AG09309 (cell line): ENCODE data around the gene BRD7.

Source experiments
- DNase-seq: peaks from one replicate; pipeline ENCODE4 v3.0.0-alpha.2; 2010; ENCODE audit warnings: low read depth
- H3K4me3 ChIP-seq: 2 replicates; pipeline ENCODE4 v1.5.1; 2011; ENCODE audit warnings: mild to moderate bottlenecking, low read depth, low read length, moderate library complexity; ENCODE audit not compliant: control insufficient read depth
- TF ChIP-seq, protein P1 (sequence below): IDR thresholded peaks from 2 replicates; pipeline ENCODE4 v1.5.1; 2011; ENCODE audit warnings: mild to moderate bottlenecking, low read depth, low read length, inconsistent platforms; ENCODE audit not compliant: insufficient read depth, control insufficient read depth; ENCODE audit errors: missing control alignments

Gene BRD7

DNA sequence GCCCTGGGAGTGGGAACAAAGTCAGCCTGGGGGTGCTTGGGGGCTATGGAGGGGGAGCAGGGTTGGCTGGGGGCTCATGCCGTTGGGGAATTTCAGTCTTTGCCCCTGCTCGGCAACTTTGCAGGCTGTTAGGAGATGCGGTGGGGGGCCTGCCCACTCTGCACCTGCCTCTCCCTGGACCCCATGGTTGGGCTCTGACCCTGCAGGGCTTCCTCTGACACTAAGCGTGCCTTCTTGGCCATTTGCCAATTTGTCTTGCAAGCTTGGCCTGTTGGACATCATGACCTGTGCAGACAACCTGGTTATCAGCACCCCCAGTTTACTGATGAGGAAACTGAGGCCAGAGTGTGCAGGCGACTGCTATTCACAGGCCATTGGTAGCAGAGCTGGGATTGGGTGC lies 87.9 kb downstream of the BRD7 start:
- TF ChIP-seq, protein P1, sequence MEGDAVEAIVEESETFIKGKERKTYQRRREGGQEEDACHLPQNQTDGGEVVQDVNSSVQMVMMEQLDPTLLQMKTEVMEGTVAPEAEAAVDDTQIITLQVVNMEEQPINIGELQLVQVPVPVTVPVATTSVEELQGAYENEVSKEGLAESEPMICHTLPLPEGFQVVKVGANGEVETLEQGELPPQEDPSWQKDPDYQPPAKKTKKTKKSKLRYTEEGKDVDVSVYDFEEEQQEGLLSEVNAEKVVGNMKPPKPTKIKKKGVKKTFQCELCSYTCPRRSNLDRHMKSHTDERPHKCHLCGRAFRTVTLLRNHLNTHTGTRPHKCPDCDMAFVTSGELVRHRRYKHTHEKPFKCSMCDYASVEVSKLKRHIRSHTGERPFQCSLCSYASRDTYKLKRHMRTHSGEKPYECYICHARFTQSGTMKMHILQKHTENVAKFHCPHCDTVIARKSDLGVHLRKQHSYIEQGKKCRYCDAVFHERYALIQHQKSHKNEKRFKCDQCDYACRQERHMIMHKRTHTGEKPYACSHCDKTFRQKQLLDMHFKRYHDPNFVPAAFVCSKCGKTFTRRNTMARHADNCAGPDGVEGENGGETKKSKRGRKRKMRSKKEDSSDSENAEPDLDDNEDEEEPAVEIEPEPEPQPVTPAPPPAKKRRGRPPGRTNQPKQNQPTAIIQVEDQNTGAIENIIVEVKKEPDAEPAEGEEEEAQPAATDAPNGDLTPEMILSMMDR: no peak
- no peak overlapping the region for H3K4me3 ChIP-seq
- no peak for DNase-seq

DNA sequence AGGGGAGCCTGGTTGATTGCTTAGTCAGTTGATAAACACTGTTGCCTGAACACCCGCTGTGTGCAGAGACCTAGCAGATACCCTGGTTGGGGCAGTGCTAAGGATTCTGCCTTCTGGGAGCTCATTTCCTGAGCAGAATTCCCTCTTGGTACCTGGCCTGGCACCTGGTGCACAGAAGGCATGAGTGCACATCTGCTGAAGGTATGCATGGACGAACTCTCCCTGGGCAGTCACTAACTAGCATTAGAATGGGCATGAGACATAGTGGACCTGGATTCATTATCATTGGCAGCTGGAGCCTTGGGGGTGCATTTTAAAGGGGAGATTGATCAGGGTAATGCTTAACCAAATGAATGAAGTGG lies 89.3 kb downstream of the BRD7 start:
- no peak for DNase-seq
- TF ChIP-seq, protein P1: no peak
- H3K4me3 ChIP-seq: no peak overlapping the region

DNA sequence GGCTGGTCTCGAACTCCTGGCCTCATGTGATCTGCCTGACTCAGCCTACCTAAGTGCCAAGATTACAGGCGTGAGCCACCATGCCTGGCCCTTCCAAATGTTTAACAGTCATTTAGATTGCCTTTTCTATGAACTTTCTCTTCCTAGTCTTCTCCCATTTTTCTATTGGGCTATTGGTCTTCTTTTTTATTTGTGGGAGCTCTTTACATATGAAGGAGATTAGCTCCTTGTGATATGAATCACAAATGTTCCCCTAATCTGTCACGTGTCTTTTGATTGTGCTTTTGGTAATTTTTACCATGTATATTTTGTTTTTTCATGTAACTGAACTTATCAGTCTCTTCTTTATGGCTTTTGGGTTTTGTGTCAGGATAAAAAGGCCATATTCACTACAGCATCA lies 90.5 kb downstream of the BRD7 start:
- no peak overlapping the region for H3K4me3 ChIP-seq
- DNase-seq: no peak
- TF ChIP-seq, protein P1: no peak

DNA sequence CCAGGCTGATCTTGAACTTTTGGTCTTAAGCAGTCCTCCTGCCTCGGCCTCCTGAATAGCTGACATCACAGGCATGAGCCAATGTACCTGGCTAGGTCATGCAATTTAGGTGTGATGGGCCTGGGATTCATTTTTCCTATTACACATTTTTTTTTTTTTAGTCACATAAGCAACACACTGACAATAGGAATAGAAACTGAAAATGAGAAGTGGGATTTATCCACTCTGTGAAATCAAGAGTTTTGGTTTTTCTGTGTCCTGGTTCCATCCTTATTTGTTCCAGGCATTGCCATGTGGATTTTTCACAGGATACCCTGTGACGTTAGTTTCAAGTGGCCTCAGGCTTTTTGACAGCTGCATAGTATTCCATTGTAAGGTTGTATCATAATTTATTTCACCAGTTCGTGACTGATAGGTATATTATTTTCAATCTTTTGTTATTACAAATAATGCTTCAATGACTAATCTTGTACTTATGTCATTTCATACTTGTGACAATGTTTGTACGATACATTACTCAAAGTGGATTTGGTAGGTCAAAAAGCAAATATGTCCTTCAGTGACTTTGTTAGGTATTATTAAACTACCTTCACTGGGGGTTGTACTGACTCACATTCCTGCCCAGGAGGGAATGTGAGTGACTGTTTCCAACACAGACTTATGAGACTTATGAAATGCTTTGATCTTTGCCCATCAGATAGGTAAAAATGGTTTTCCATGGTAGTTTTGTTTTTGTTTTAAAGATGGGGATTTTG lies 91.8 kb downstream of the BRD7 start:
- DNase-seq: no peak
- no peak overlapping the region for H3K4me3 ChIP-seq
- TF ChIP-seq, protein P1: no peak

DNA sequence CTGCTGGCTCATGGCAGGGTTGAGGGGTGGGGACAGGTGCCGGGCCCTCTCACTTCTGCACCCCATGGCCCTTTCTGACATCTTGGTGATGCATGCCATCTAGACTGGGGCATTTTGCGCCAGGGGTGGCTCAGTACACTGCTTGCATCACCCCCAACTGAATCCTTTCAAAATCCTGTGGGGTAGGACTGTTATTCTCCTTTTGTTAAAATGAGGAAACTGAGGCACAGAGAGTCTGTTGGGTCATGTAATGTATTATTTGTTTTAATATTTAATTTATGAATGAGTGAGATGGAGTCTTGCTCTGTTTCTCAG lies 92.5 kb downstream of the BRD7 start:
- no peak for DNase-seq
- no peak overlapping the region for H3K4me3 ChIP-seq
- TF ChIP-seq, protein P1: no peak

DNA sequence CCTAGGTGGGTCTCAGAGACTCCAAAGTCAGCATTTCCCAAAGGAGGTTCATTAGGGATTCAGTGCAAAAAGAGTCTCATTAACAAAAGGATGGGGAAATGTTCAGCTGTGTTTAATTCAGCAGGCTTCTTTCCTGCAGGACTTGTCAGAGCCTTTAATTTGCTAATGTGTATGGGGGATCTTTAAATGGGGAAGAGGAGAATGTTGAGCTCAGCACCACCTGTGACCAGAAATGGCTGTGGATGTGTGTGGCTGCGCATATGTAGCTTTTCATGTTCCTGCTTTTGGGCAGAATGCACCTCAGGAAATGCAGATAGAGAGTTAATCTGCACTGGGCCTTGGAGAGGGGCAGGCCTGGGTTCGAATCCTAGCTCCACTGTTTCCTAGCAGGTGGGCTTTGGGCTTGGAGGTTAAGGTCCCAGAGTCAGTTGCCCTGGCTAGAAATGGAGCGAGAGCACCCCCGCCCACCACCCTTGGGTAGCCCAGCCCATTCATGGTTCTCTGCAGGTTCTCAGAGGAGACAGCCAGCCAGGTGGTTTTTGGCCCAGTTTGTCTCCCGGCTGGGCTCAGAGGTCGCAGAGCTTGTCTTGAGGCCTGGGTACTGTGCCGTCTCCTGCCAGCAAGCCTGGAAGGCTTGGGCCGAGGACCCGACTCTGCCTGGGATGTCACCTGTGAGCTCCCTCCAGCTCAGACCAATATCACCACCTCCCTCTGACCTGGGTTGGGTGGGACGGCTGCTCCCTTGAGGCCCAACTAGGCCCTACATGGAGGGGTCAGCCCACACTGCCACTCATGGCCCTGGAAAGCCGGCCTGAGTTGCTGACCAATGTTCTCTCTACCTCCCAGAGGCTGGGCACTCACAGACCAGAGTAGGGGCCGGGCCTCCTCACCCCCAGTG lies 93.1 kb downstream of the BRD7 start:
- no peak overlapping the region for H3K4me3 ChIP-seq
- TF ChIP-seq, protein P1: no peak
- DNase-seq: no peak
